HG02884 (cell line): ENCODE data around the gene SMOC1.

Experiments used
- ATAC-seq: cut with Tn5 transposase; IDR thresholded peaks from one replicate; pipeline ENCODE4 v1.9.1; 2021; ENCODE audit warnings: mild to moderate bottlenecking, moderate library complexity; ENCODE audit not compliant: unreplicated experiment

The SMOC1 gene

DNA sequence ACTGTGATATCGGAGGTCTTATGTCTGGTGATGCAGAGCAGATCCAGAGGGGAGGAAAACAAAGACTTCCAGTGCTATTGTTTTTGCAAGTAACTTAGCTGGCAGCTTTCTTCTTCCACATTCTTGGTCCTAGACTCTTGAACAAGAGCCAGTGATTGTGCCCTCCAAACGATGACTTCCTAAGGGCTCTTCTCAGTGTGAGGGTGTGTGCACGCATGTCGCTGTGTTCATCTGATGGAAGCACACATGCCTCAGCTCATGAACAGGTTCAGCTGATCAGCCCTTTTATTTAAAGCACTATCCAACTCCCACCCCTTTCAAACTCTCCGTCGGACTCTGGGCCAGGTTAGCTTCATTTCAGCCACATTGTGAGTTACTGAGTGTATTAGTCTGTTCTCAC is 59.5 kb downstream of the SMOC1 start:
- ATAC-seq = no peak

DNA sequence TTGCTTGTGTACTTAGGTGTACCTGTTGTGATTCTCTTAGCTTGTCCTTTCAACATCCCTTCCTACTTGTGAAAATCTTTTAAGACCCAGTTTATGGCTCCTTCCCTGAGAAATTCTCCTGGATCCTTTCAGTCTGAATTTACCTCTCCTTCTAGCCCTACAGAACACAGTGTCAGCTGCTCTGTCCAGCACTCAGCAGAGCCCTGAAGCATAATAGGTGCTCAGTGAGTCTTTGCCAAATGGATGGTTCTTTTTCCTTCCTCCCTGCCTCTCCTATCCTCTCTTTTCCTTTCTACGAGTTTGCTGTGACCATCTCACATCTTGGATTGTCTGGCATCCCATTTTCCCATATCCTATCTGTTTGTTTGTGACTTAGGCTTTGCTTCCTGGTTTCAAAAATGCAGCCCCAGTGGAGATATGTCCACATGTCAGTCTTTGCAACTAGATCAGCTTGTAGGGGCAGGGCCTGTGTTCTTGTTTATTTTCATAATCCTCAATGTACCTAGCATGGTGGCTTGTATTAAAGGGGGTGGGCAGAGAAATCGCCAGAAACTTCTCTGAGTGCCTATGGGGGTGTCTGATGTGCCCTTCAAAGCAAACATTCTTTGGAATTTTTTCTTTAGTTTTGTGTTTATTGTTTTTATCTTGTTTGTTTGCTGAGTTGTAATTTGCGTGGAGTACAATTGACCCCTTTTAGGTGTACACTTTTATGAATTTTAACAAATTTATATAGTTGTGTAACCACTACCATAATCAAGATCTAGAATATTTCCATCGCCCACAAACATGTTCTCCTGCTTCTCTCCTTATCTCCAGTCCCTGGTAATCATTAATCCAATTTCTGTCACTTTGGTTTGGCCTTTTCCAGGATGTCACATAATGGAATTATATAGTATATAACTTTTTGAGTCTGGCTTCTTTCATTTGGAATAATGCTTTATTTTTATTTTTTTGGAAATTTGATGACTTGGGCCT is 62.8 kb downstream of the SMOC1 start:
- ATAC-seq = no peak

DNA sequence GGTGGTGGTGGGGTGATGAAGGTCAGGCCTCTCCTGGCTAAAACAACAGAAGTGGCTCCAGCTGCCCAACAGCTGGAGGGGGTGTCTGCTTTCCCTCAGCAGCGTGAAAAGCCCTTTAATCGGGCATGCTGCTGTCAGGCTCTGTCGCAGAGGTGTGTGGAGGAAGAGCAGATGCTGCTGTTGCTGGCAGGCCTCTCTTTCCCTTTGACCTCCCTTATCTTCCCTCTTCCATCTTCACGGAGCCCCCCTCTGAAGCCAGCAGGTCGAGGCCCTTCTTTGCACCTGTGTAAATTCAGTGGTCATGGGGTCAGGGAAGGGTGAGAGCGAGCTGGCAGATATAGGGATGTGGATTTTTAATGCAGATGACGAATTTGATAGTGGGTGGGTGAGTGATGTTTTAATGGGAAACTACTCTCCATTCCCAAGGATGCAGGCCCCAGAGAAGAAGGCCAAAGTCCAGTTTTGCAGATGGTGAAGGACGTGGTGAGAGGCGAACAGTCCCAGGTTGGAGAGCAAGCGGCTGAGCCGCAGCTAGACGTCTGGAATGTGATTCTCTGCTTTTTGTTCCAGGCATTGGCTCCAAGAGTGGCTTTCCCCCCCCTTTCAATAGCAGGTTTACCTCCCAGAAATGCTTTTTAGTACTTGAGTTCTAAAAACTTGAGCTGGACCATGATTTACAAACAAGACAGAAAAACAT is 64.0 kb downstream of the SMOC1 start:
- ATAC-seq = no peak

- ATAC-seq = no peak
These were observed 66.1 kb downstream of the SMOC1 start for GRCh38 chr14:69945347-69945746.

DNA sequence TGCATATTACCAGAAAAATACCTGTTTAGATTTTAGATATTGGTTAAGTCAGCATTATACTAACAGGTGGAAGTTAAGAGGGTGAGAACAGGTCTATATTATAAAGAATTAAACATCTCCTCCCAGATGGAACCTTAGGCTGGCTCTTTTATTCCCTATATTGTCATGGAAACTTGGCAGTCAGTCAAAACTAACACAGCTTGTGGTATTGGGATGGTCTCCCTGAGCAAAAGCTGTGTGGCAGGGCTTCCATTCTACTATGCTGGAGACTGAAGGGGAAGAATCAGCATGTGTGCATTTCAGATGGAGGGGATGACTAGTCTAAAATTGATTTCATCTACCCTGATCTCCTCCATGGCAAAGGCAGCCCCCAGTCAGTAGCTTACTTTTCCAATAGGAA is 66.7 kb downstream of the SMOC1 start:
- ATAC-seq = no peak

DNA sequence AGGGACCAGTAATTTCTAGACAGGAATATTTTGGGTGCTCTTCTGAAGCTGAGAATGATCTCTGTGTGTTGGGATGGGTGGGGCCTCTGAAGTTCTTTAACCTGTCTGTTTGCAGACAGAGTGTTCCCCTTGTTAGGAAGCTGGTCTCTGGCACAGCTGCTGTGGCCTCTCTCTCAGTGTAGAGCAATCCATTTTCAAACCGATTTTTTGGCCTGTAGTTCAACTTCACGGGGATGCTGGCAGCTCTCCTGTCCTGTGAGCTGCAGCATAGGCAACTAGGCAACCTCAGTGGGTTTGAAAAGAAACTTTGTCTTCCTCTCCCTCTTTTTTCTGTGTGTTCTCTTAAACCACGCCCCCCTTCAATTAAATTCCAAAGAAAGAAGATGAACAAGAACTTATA is 69.1 kb downstream of the SMOC1 start:
- no peak for ATAC-seq

- ATAC-seq = no peak
These were observed 72.0 kb downstream of the SMOC1 start for GRCh38 chr14:69951263-69951662.

DNA sequence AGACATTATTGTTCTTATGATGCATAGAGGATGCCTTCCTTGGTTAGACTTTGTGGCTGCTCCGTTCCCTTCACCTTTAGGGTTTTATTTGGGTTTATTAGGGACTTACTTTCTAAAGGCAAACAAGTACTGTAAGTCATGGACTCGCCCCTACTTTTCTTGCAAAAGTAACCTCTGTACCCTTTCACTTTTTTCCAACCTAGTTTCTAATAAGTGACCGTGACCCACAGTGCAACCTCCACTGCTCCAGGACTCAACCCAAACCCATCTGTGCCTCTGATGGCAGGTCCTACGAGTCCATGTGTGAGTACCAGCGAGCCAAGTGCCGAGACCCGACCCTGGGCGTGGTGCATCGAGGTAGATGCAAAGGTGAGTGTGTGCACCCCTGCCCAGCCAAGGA is 72.7 kb downstream of the SMOC1 start:
- ATAC-seq = no peak

DNA sequence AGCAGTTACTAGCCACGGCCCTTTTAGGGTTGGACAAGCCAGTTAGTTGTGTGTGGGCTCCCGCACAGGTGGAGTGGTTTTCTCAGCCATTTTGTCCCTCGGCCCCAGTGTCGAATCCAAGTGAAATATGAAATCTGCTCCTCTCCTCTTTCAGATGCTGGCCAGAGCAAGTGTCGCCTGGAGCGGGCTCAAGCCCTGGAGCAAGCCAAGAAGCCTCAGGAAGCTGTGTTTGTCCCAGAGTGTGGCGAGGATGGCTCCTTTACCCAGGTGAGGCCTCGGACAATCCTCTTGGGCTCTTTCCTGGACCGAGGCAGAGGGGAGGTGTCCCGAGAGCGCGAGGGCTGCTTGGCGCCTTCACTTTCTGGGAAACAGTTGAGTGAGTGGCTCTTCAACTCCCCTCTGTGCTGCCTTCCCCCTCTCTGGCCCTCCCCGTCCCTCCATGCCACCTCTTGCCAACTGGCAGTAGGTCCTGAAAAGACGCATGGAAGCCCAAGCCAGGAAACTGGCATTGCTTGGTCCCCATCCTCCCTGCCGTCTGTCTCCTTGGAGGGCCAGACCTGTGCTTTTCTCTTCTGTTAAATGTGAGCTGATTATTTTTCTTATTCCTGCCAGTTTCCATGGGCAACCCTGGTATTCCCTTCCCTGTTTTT is 74.2 kb downstream of the SMOC1 start:
- ATAC-seq = no peak

DNA sequence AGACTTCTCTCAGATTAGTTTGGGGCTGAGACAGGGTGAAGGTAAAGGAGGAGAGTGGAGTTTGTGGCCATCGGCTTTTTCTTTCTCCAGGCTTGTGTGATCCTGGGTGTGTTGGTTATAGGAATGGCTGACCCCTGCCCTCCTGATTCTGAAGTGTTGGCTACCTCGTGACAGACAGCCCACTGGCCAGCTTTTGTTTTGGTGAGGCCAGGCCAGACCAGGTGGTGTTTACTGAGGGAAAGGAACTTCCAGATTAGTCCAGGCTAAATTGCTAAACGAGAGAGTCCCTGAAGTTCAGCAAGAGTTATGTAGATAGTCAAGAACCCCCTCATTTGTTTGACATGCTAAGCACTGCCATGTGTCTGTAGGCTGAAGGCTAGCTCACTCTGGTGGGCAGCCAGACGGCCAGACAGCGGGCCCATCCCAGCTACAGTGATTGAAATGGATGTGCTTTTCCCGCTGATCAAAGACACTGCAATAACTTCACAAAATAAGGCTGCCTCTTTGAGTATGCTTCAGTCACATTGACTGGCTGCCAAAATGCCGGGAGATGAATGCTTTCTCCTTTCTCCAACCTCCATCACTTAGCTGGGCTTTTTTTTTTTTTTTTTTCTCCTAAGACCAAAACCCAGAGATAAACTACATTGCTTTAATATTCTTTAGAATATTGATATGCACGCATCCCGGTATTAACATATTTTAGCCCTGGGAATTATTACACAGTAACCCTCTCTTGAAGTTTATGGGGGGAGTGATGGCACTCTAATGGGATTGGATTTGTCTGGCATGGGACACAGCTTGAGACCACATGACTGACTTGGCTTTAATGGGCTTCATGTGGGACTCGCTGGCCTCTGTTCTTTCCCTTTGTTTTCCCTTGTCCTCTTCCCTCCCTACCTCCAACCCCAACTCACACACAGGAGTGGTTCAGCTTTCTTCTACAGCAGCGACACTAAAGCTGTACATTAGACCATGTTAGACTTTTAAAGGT is 76.9 kb downstream of the SMOC1 start:
- ATAC-seq = no peak

GRCh38 chr14:69956970-69957369 is 77.8 kb downstream of the SMOC1 start:
- no peak for ATAC-seq

DNA sequence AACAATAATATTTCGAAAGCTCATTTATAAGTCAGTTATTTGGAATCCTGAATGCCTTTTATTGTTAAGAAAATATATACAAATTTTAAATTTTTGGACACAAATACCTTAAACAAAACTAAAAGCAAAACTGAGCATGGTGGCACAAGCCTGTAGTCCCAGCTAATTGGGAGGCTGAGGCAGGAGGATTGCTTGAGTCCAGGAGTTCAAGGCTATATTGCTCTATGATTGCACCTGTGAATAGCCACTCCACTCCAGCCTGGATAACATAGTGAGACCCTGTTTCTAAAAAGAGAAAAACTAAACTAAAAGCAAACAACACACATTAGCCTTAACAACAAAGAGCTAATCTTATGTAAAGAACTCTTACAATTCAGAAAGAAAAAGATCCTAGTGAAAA is 78.8 kb downstream of the SMOC1 start:
- ATAC-seq = no peak

GRCh38 chr14:69959136-69959535 is 79.9 kb downstream of the SMOC1 start:
- ATAC-seq = no peak

DNA sequence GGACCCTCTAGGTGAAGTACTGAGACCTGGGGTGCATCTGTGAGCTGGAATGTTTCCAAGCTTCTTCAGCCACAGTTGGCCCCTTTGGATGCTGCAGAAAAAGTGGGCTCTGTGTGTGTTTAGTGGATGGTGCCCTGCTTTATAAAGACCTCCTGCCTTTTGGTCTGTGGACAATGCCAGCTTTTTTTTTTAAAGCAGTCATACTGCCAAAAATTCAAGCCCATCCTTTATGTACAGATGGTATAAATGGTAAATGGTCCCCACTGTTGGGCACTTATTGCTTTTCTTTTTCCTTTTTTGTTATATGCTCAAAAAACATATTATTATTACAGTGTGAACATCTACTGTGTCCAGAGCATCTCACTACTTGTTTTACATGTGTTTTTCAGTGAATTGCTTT is 81.1 kb downstream of the SMOC1 start:
- ATAC-seq = no peak

DNA sequence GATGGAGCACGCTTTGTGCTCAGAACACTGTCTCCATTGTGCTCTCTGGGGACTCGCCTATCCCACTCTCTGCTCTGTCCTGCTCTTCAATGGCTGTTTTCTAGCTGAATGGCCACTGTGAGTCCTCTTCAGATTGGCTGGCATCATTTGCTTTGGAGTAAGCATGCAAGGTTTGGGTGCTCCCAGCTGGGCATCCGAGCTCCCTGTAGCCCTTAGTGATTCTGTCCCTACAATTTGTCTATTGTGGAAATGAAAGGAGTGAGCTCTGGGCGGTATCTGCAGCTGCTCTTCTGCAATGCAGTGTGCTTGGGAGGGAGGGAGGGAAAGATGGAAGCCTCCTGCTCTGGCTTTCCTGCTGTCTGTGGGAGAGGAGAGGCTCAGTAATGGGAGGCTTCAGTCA is 84.8 kb downstream of the SMOC1 start:
- no peak for ATAC-seq

DNA sequence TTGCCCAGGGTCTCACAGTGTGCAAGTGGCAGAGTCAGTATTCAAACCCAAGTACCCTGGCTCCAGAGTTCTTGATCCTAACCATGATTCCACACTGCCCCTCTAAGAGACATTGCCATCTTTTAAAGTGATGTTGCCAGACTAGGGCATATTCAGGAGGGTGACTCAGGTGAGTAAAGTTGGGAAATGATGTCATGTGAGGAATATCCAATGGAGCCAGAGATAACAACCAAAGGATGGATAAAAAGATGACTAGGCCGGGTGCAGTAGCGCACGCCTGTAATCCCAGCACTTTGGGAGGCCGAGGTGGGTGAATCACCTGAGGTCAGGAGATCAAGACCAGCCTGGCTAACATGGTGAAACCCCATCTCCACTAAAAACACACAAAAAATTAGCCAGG is 85.6 kb downstream of the SMOC1 start:
- ATAC-seq = no peak

DNA sequence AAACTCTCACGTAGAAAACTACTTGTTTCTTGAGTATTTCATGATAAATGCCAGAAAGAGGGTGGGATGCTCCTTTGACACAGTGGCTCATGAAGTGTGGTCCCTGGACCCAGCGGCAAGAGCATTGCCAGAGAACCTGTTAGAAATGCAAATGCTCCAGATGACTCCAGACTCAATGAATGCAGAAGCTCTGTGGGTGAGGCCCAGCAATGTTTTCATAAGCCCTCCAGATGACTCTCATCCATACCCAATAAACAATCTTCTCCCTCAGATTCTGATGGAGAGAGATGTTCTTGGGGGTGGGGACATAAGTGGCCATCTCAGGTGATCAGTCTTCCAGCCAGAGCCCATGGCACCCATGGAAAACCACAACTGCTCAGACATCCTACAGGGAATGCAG is 88.9 kb downstream of the SMOC1 start:
- no peak for ATAC-seq

- no peak for ATAC-seq
These were observed 89.5 kb downstream of the SMOC1 start for GRCh38 chr14:69968681-69969080.

DNA sequence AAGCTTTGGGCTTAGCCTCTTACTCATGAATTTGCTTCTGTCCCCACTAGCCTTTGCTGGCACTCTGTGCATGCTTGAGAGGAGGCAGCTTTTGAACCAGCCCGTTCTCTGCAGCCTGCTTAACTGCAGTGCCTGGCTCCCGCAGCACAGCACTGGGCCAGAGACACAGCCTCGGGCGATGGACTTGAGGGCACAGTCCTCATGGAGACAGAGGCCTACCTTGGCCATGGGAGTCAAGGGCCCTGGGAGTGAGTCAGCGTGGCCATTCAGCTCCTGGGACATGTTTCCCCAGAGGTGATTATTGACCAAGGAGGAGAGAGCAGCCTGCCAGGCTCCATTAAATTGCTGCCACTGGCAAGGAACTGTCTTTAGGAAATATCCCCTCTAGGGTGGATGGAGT is 93.5 kb downstream of the SMOC1 start:
- no peak for ATAC-seq

GRCh38 chr14:69973846-69974245 is 94.6 kb downstream of the SMOC1 start:
- no peak for ATAC-seq

GRCh38 chr14:69979882-69980281 is 100.7 kb downstream of the SMOC1 start:
- no peak for ATAC-seq
